ENCODE data around the gene FES.

FES gene

GRCh38 chr15:90877315-90877714 is 7.0 kb upstream of the FES start:
- no peak for DNase-seq

GRCh38 chr15:90877996-90878395 is 6.3 kb upstream of the FES start:
- DNase-seq = no peak

GRCh38 chr15:90878660-90879059 is 5.6 kb upstream of the FES start:
- no peak for DNase-seq

- DNase-seq = no peak
Observed at GRCh38 chr15:90879730-90880366, 4.5 kb upstream of the FES start.

- no peak for DNase-seq
Observed at GRCh38 chr15:90880381-90881145, 3.7 kb upstream of the FES start.

GRCh38 chr15:90881181-90881977 is 2.9 kb upstream of the FES start:
- no peak for DNase-seq

- DNase-seq = no peak
Observed at GRCh38 chr15:90881978-90882721, 2.2 kb upstream of the FES start.

GRCh38 chr15:90882781-90883525 is 1.4 kb upstream of the FES start:
- DNase-seq = no peak

- no peak for DNase-seq
Observed at GRCh38 chr15:90883526-90883975, 753 bp upstream of the FES start.

GRCh38 chr15:90884719-90885431 is 571 bp downstream of the FES start:
- DNase-seq = no peak

GRCh38 chr15:90885432-90886290 is 1.4 kb downstream of the FES start:
- DNase-seq = peak; percentile 59

- no peak for DNase-seq
Observed at GRCh38 chr15:90886291-90886614, 1.9 kb downstream of the FES start.

- no peak for DNase-seq
Observed at GRCh38 chr15:90887037-90887481, 2.8 kb downstream of the FES start.

- no peak for DNase-seq
Observed at GRCh38 chr15:90889313-90889730, 5.0 kb downstream of the FES start.

GRCh38 chr15:90889736-90890456 is 5.6 kb downstream of the FES start:
- DNase-seq = no peak

GRCh38 chr15:90890839-90891238 is 6.5 kb downstream of the FES start:
- no peak for DNase-seq

GRCh38 chr15:90891346-90891949 is 7.1 kb downstream of the FES start:
- DNase-seq = no peak

GRCh38 chr15:90892023-90892422 is 7.7 kb downstream of the FES start:
- no peak for DNase-seq

- DNase-seq = no peak
Observed at GRCh38 chr15:90892498-90893174, 8.3 kb downstream of the FES start.
